ENCODE measurements around the gene CEACAM18.
"Not testable (repeated sequence)": the region's sequence is repeated elsewhere in the genome, so short reads cannot be mapped to it uniquely, and the experiment has no call there.

CEACAM18 gene

DNA sequence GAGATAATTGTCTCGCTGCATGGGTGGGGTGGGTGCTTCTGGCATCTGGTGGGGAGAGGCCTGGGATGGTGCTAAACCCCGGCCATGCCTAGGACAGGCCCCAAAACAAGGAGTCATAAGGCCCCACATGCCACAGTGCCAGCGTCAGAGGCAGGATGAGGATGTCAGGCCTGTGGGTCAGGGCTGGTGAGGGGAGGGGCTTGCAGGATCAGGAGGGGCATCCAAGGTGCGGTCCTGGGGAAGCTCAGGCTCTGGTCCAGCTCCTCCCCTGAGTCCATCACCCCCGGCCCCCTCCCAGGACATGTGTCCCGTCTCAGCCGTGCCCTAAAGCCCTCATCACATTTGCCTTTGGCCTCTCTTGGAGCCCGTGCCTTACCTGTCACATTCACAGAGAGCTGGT lies 22.6 kb downstream of the CEACAM18 start:
- not testable (repeated sequence) for DNase-seq

DNA sequence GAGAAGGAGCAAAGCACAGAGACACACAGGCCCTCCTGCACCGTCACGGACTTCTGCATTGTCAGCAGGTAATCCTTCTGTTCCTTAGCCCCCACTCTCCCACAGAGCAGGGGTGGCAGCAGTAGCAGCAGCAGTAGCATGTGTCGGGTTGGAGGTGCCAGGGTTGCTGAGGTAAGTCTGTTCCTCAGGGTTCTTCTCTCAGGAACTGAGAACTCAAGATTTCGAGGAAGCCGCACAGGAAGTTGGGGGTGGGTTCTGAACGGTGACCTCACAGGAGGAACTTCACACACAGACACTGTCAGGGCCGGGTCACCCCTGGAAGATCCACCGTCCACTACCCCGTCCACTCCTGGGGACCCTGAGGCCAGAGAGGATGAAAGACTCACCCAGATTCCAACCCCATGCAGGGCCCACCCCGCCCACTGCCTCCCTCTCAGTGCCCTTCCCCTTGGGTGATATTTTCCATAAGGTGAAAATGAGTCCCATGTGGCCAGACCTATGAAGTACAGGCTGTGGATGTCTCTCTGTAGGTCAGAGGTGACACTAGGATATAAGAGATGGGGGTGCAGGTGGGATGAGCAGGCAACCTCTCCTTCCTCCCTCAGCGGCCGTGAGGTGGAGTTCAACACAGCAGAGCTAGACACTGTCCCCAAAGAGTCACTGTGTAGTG lies 23.4 kb downstream of the CEACAM18 start, which contains the start of gene SIGLEC12:
SIGLEC12 (minus strand) TSS at position 207 of the 670 bp plus-strand sequence; CDS start at position 140, 67 bp downstream.
- no peak for DNase-seq

DNA sequence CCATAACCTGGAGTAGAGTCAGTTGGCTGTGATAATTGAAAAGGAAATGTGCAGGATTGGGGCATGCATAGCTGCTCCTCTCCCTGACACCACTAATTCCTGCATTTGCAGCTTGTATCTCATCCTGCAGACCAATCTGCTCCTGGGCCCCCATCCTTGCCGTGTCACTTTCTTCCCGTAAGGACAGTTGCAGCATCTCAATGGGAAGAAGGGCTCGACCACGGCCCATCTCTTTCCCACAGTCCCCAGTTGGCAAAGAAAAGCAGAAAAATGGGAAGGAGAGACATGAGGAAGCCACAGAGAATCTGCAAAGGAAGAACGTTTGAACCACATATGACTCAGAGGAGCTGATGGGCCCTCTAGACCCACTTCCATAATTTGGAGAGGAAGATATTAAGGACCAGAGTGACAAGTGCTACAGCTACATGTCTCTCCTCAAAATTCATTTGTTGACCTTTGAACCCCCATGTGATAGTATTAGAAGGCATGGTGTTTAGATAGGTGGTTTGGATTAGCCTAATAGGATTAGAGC lies 25.0 kb downstream of the CEACAM18 start:
- no peak for DNase-seq

DNA sequence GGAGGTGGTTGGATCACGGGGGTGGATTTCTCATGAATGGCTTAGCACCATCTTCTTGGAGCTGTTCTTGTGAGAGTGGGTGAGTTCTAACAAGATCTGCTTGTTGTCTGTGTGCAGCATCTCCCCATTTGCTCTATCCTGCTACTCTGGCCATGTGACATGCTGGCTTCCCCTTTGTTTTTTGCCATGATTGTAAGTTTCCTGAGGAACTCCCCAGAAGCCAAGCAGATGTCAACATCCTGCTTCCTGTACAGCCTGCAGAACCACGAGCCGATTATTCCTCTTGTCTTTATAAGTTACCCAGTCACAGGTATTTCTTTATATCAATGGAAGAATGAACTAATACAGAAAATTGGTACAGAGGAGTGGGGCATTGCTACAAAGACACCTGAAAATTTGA lies 25.6 kb downstream of the CEACAM18 start:
- no peak for DNase-seq

DNA sequence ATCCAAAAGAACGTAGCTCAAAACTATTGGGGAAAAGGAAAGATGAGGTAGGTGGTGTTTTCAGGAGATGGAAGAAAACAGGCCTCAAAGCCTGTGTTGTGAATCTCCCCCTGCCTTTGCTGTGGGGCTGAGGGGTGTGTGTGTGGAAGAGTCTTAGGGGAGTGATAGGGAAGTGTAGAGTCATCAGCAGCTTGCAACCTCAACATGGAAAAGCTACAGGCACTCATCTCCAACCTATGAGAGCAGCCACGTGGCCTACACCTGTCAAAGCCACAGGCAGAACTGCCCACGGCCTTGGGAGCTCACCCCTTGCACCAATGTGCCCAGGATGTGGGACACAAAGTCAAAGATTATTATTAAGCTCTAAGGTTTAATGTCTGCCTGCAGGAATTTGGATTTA lies 27.6 kb downstream of the CEACAM18 start:
- DNase-seq: no peak

DNA sequence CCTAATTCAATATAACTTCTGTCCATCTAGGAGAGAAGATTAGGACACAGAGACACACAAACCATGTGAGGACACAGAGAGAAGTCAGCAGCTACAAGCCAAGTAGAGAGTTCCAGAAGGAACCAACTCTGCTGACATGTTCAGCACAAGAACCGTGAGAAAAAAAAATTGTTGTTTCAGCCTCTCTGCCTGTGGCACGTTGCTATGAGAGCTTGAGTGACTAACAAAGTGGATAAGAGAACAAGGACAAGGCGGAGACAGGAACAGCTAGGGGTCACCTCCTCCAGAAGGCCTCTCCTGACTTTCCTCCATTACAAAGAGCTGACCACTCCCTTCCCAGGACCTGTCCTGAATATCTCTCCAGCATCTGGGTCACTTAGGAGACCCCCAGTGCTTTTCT lies 28.9 kb downstream of the CEACAM18 start:
- DNase-seq: no peak

DNA sequence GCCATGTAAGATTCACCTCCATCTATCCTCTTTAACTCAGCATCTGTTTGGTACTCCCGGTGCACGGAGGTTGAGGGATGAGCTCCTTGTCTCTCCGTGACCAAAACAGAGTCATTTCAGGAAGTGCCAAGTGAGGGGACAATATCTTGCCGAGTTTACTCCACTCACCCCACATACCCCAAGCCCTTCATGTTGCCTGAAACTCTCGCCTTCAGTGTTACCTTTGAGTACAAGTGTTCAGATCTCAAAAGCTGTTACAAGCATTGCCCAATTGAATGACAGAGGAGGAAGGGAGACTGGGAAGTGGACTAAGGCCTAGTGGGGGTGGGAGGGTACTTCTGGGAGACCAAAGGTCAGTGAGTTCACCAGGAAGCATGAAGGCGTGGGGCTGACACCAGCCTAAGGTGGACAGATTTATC lies 29.3 kb downstream of the CEACAM18 start:
- DNase-seq: no peak

DNA sequence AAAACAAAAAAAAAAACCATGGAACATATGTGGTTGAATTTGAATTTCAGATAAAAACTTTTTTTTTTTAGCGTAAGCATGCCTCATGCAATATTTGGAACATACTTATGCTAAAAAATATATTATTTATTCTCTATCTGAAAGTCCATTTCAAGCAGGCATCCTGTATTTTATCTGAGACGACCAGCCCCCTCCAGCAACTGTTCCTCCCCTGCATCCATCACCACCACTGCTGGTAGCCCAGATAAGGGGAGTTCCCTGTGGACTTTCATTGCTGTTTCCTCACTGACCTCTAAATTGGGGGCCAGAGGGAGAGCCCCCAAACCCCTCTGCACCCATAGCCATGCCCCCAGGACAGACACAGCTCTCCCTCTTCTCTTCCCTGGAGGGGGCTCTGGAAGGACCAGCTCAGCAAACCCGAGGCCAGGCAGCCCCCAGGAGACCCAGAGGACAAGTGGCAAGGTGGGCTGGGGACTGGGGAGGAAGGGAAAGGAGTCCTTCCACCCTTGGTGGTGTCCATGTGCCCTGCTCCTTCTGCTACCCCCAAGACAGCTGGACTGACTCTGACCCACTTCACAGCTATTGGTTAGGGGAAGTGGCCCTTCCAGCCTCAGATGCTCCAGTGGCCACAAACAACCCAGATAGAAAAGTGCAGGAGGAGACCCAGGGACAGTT lies 29.9 kb downstream of the CEACAM18 start:
- DNase-seq: no peak

DNA sequence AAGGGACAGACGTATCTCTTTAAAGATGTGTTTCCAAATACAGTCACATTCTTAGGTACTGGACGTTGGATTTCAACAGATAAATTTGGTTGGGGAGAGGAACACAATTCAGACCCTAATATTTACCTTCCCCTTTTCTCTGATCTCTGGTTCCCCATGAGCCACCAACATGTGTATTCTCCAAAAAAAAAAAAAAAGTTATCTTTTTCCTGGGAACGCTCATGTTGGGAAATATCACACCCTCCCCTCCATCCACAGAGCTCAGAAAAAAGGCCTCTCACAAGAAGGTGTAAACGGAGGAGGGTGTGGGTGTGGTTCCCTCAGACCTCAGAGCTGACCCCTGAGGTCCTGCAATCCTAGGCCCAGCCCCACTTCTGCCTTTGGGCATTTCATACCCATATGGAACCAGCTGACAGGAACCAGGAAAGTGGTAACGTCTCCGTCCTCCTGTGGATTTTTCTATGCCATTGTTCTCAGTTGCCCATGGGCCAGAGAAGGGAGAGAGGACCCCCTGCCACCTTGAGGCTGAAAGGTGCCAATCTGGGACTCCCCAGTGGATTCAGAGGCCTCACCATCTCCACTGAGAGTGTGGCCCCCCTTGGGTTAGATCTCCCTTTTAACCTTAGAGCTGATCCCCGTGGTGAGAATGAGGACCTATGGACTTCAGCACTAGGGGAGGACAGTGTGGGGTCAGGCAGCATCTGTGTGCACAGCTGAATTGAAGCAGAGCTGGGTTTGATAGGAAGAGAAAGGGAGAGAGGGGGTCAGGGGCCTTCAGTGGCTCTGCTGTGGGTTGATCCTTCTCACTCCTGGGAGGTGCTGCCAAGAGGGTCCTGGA lies 31.7 kb downstream of the CEACAM18 start:
- no peak for DNase-seq

DNA sequence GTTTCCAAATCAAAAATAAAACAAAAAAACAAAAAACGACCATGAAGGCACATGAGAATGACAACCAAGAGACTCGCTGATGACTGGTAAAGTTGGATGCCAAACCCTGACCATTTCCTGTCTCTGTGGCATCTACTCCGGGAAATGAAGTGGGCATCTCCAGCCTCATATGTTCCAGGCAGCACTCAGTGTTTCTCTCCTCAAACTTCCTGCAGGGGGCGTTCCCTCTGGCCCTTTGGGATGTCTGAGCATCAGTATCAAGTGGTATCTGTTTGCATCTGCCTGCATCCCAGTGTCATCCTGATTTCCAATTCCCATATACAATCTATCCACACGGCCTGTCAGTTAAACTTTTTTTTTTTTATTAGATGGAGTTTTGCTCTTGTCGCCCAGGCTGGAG lies 33.0 kb downstream of the CEACAM18 start:
- no peak for DNase-seq

DNA sequence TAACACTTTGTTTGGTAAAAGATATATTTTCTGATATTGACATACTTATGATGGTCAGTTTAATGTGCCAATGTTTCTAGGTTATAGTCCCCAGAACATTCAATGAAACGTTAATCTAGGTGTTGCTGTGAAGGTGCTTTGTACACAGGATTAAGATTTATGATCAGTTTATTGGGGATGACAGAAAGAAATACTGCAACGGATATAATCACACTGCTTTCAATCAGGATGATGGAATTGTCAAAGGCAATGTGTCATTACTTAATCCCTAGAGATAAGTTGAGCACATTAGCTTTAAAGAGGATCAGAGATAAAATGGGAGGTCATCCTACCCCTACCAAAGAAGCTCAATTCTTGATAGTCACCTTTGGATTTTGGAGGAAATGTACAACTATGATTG lies 35.6 kb downstream of the CEACAM18 start:
- DNase-seq: no peak

DNA sequence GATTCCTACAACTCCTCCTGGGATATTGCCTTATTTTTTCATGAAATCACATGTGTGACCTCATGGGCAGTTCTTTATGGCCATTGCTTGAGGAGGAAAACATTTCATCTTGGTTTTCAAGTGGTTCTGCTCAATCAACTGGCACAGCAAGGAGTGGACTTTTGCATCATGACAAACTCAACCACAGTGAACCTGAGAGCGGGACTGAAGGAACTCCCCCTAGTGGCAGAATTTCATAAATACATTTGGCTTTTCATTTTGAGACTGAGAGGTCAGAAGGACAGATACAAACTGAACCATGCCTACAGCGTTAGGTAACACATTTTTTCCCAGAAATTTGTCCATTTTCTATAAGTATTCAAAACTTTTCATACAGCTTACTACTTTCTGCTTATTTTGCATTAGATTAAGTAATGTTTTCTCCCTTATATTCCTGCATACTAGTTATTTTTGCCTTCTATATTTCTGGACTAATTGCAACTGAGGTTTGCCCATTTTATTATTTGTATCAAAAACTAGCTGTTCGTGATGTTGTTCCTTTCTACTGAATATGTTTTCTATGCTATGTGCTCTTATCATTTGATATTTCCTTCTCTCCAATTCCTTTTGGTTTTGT lies 36.6 kb downstream of the CEACAM18 start:
- DNase-seq: no peak

DNA sequence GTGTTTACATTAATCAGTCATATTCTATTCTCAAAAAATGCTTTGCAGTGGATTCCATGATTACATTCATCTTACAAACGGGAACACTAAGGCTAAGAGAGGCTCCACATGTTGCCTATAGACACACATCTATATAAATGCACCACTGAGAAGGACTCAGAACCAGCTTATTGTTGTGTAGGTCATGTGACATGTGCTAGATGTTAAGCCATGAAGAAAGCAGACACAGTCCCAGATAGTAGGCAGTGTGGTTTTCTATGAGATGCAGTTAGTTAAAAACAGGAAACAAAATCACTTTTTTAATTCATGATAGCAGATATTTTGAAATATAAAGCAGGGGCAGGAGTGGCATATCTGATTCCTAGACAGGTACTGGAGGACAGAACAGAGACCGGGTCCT lies 42.4 kb downstream of the CEACAM18 start:
- DNase-seq: no peak

DNA sequence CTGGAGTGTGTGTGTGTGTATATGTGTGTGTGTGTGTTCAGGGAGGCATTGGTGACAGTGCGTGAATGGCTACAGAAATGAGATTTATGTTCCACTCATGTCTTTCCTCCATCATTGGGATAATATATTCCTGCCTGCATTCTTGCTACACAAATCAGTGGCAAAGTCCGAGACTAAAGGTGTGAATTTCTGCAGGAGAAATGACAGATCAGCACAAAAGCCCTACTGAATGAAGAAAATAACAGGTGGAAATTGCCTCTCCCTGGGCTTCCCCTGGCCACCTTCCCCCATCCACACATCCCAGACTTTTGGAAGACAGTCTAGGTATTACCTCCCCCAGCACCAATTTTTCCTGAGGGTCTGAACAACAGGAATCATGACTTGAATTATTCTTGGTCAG lies 43.0 kb downstream of the CEACAM18 start:
- DNase-seq: no peak

DNA sequence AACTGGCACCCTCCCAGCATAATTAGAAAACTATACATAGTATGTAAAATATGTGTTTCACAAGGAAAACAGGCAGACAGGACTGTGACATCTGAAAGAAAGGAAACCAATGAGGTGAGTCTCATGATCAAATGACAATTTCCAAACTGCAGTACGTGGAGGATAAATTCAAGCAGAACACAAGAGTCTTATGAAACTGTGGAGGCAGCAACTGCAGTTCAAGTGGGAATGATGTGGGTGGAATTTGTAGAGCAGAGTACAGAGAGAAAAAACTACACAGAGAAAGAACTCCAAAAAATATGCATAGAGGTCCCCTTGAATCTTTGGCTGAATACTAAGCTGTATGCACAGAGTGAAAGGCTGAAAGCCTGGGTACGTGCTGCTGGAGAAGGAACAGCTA lies 43.4 kb downstream of the CEACAM18 start:
- DNase-seq: no peak

DNA sequence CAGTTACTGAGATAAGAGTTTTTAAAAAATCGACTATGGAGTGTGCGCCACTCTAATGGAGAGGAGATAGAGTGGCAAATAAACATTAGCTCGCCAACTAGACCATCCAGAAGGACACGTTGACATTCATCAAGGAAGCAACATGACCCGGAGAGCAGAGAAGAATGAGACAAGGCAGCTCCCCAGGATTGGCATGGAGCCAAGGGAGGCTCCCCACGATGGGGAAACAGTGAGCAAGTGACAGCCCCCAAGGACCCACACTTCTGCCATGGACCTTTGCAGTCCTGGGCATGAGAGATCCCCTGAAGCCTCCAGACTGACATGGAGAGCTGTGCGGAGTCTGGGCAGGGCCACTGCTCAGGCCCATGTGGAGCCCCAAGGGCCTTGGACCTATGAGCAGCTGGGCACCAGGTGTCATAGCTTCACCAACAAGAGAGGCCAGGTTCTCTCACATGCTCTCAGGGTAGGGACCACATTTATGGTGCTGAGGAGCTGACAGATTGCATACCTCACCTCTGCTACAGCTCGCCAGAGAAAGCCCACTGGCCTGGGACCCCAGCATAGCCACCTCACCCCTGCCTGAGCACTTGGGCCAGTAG lies 46.4 kb downstream of the CEACAM18 start:
- no peak for DNase-seq

DNA sequence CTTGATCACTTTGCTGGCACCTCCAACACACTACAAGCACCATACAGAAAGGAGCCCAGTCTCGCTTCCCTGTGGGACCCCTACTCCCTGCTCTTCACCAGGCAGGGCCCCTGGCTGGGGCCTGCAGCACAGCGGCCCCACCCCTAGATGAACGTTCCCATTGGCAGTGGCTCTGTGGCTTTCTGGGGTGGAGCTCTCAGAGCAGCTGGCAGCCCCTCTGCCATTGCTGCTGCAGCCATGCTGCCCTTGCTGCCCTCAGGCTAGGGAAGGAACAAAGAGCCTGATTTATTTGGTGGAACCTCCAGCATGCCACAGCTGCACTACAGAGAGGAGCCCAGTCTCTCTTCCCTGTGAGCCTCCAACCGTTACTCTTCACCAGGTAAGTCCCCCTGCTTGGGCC lies 47.3 kb downstream of the CEACAM18 start:
- DNase-seq: no peak

DNA sequence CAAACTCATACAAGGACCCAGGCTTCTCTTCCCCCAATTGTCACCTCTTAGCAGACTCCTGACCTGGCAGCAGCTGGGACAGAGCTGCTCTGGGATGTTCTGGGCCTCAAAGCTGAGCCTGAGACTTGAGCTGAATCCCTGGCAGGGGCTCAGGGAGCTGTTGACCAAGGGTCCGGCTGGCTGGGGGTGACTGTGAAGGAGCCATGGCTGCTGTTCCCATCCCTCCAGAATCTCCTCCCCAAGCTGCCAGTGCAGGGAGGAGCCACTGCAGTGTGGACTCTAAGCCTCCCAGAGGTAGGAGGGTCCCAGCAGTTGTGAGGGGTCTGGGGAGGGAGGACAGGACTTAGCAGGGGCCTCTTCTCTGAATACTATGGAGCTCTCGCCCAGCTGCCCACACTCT lies 51.0 kb downstream of the CEACAM18 start:
- DNase-seq: no peak

DNA sequence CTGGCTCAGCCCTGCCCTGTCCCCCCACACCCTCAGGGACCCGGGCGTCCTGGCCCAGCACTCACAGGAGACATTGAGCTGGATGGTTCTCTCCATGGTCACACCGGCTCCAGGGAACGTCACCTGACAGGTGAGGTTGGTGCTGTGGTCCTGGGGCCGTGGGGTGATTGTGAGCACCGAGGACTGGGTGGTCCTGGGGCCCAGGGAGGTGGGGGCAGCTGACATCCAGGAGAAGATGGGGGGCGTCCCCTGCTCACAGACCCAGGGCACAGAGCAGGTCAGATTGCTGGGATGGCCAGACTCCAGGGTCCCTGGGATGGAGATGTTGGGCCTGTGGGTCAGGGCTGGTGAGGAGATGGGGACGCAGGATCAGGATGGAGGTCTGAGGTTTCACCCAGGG lies 52.3 kb downstream of the CEACAM18 start:
- no peak for DNase-seq

DNA sequence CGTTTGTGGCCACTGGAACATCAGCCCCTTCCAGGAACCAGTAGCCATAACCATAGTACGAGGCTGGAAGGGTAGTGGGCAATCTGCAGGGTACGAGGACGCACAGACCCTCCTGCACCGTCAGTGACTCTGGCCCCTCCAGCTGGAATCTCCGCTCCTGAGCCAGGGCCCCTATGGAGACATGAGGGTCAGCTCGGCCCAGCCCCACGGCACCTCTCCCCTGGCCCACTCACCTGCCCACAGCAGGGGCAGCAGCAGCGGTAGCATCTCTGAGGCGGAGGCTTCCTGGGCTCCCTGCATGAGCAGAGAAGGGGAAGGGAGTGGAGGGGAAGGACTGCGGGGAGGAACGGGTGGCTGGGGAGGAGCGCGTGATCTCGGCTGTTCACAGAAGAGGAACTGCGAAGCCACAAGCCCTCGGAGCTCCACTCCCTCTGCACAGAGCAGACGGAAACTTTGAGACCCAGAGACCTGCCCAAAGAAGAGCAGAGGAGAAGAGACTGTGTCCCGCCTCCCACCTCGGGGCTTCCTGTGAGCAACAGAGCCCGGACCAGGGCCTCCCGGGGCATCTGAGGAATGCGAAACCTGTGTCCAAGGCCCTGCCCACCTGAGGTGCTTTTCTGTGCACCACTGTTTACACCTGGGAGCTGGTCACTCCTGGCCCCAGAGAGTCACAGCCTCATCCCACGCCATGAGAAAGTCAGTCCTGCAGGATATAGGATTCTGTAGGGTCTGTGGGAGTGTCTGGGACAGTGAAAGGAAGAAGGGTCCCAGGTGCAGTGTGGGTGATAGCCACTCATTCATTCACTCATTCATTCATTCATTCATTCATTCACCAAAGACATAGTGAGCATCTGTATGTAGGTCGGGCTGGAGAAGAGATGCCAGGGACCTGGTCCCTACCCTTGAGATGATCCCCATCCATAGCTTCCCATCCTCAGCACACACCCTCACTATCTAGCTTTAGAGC lies 53.3 kb downstream of the CEACAM18 start, which contains the start of gene SIGLEC6:
SIGLEC6 (minus strand) TSS at position 322 of the 967 bp plus-strand sequence; CDS start at position 300, 22 bp downstream.
- no peak for DNase-seq

DNA sequence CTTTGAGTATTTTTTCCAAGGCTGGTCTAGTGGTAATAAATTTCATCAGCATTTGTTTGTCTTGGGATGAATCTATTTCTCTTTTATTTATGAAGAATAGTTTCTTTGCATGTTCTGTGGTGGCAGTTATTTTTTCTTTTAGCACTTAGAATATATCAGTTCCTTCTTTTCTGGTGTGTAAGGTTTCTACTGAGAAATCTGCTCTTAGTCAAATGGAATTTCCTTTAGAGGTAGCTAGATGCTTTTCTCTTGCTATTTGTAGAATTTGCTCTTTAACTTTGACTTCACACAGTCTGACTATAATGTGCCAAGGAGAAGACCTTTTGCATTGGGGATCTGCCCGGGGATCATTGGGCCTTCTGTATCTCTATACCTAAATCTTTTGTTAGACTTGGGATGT lies 57.2 kb downstream of the CEACAM18 start:
- no peak for DNase-seq

Measured in NCI-H1048 (cell line).